ENCODE measurements around the gene AMHR2. TPM values are rescaled to one million over a fixed set of nuclear protein-coding genes. Genes with fewer than 3 reads are reported as not detected.
"Not testable (repeated sequence)": the region's sequence is repeated elsewhere in the genome, so short reads cannot be mapped to it uniquely, and the experiment has no call there.

AMHR2 gene
- total and polyA plus RNA-seq, 2 donors from 2014 or later = not detected

GRCh38 chr12:53380794-53381730 is 42.6 kb upstream of the AMHR2 start:
- H3K9me3 ChIP-seq (ENCODE audit: control insufficient read depth in 2 of 3, insufficient read depth in 1 of 3, low read length in 3 of 3) = no peaks in the 10 kb centered on the region
- H3K9ac ChIP-seq (ENCODE audit: low read length in 3 of 3) = peak overlapping the region; percentile 15 to 38 (median 34)
- FAIRE-seq = no peak
- peak overlapping the region; percentile 43 to 75 (median 47) for H3K4me3 ChIP-seq (ENCODE audit: low read length in 3 of 3)
- H3K27me3 ChIP-seq (ENCODE audit: control insufficient read depth, insufficient read depth, low read length) = no peaks in the 10 kb centered on the region
- peaks cover 0 to 35% (median 32%) of the 10 kb centered on the region in 3 donors for H3K4me1 ChIP-seq (ENCODE audit: control insufficient read depth in 2 of 3, insufficient read depth in 2 of 3, low read depth in 1 of 3, low read length in 3 of 3)
- intact Hi-C loops (cut with DNase I) = no loop called here
- no peak for TF ChIP-seq CTCF (IDR thresholded peaks at IDR 0.05; ENCODE audit: borderline replicate concordance, extremely low read depth, insufficient read depth)
- peak overlapping the region; percentile 58 to 88 for H3K27ac ChIP-seq (ENCODE audit: low read depth in 2 of 2, low read length in 2 of 2)
- H3K36me3 ChIP-seq (ENCODE audit: control insufficient read depth in 2 of 3, insufficient read depth in 3 of 3, low read length in 3 of 3) = peaks cover 7 to 14% (median 11%) of the 10 kb centered on the region in 3 donors
- DNase-seq = peak in 3 of 5 donors; percentile 54 to 66 (median 62)

- no peaks in the 10 kb centered on the region for H3K27me3 ChIP-seq (ENCODE audit: control insufficient read depth, insufficient read depth, low read length)
- intact Hi-C loops (cut with DNase I) = no loop called here
- H3K4me3 ChIP-seq (ENCODE audit: low read length in 3 of 3) = peak overlapping the region; percentile 18 to 75 (median 43)
- peaks cover 7 to 14% (median 11%) of the 10 kb centered on the region in 3 donors for H3K36me3 ChIP-seq (ENCODE audit: control insufficient read depth in 2 of 3, insufficient read depth in 3 of 3, low read length in 3 of 3)
- DNase-seq (peak in 3 of 5 donors; percentile 18 to 87 (median 51)), FAIRE-seq (no peak)
- no peaks in the 10 kb centered on the region for H3K9me3 ChIP-seq (ENCODE audit: control insufficient read depth in 2 of 3, insufficient read depth in 1 of 3, low read length in 3 of 3)
- TF ChIP-seq CTCF (IDR thresholded peaks at IDR 0.05; ENCODE audit: borderline replicate concordance, extremely low read depth, insufficient read depth) = peak; percentile 74
- peak overlapping the region; percentile 58 to 88 for H3K27ac ChIP-seq (ENCODE audit: low read depth in 2 of 2, low read length in 2 of 2)
- peaks cover 0 to 39% (median 34%) of the 10 kb centered on the region in 3 donors for H3K4me1 ChIP-seq (ENCODE audit: control insufficient read depth in 2 of 3, insufficient read depth in 2 of 3, low read depth in 1 of 3, low read length in 3 of 3)
- H3K9ac ChIP-seq (ENCODE audit: low read length in 3 of 3) = peak overlapping the region in 2 of 3 donors; percentile 15 to 38
These were observed 41.7 kb upstream of the AMHR2 start for GRCh38 chr12:53381731-53382630.

GRCh38 chr12:53383258-53383657 is 40.4 kb upstream of the AMHR2 start:
- H3K4me1 ChIP-seq (ENCODE audit: control insufficient read depth in 2 of 3, insufficient read depth in 2 of 3, low read depth in 1 of 3, low read length in 3 of 3) = peaks cover 0 to 44% (median 37%) of the 10 kb centered on the region in 3 donors
- no peak overlapping the region for H3K27ac ChIP-seq (ENCODE audit: low read depth in 2 of 2, low read length in 2 of 2)
- intact Hi-C loops (cut with DNase I) = no loop called here

GRCh38 chr12:53386381-53386780 is 37.3 kb upstream of the AMHR2 start:
- H3K27ac ChIP-seq (ENCODE audit: low read depth in 2 of 2, low read length in 2 of 2); H3K9me3 ChIP-seq (ENCODE audit: control insufficient read depth in 2 of 3, insufficient read depth in 1 of 3, low read length in 3 of 3); intact Hi-C loops (cut with DNase I); FAIRE-seq; H3K27me3 ChIP-seq (ENCODE audit: control insufficient read depth, insufficient read depth, low read length); H3K9ac ChIP-seq (ENCODE audit: low read length in 3 of 3): not testable (repeated sequence)
- DNase-seq = peak in 1 of 5 donors; percentile 28
- Histone ChIP-seq H3K36me3 (ENCODE audit: control insufficient read depth in 2 of 3, insufficient read depth in 3 of 3, low read length in 3 of 3) (peaks cover 7 to 14% (median 11%) of the 10 kb centered on the region in 3 donors), H3K4me3 (ENCODE audit: low read length in 3 of 3) (peak overlapping the region in 2 of 3 donors; percentile 33 to 46), H3K4me1 (ENCODE audit: control insufficient read depth in 2 of 3, insufficient read depth in 2 of 3, low read depth in 1 of 3, low read length in 3 of 3) (peaks cover 2 to 35% (median 33%) of the 10 kb centered on the region in 3 donors)

More at GRCh38 chr12:53383258-53383657, 40.4 kb upstream of the AMHR2 start:
- FAIRE-seq (no peak), DNase-seq (peak in 1 of 5 donors; percentile 31)
- Histone ChIP-seq H3K27me3 (ENCODE audit: control insufficient read depth, insufficient read depth, low read length) (no peaks in the 10 kb centered on the region), H3K36me3 (ENCODE audit: control insufficient read depth in 2 of 3, insufficient read depth in 3 of 3, low read length in 3 of 3) (peaks cover 7 to 14% (median 11%) of the 10 kb centered on the region in 3 donors), H3K9me3 (ENCODE audit: control insufficient read depth in 2 of 3, insufficient read depth in 1 of 3, low read length in 3 of 3) (no peaks in the 10 kb centered on the region), H3K4me3 (ENCODE audit: low read length in 3 of 3) (peak overlapping the region in 2 of 3 donors; percentile 43 to 75), H3K9ac (ENCODE audit: low read length in 3 of 3) (no peak overlapping the region)
- no peak for TF ChIP-seq CTCF (IDR thresholded peaks at IDR 0.05; ENCODE audit: borderline replicate concordance, extremely low read depth, insufficient read depth)
